ENCODE results near the gene BACE1.
"Not testable (repeated sequence)": the region's sequence is repeated elsewhere in the genome, so short reads cannot be mapped to it uniquely, and the experiment has no call there.

Gene BACE1

GRCh38 chr11:117328375-117329010 lies 12.4 kb upstream of the BACE1 start:
- H3K27ac ChIP-seq (ENCODE audit: low read depth, low read length) = peak overlapping the region; percentile 76
- H3K4me1 ChIP-seq (ENCODE audit: control insufficient read depth, insufficient read depth, low read length, unreplicated experiment) = peaks cover 15% of the 10 kb centered on the region
- H2AFZ ChIP-seq (ENCODE audit: low read length, unreplicated experiment) = peak overlapping the region; percentile 90
- no peaks in the 10 kb centered on the region for H3K36me3 ChIP-seq (ENCODE audit: insufficient read depth, low read length)
- H3K79me2 ChIP-seq (ENCODE audit: control insufficient read depth, insufficient read depth, low read length, unreplicated experiment) = peaks cover 26% of the 10 kb centered on the region
- H3K4me3 ChIP-seq (ENCODE audit: low read depth, low read length) = peak overlapping the region; percentile 91
- no peaks in the 10 kb centered on the region for H3K27me3 ChIP-seq (ENCODE audit: insufficient read depth, low read length)

GRCh38 chr11:117327567-117328374 lies 11.7 kb upstream of the BACE1 start, which contains the start of gene CEP164:
CEP164 (plus strand) TSS chr11:117327854; CDS start chr11:117338587, 10,733 bp downstream.
- Histone ChIP-seq H3K4me3 (ENCODE audit: low read depth, low read length) (peak within 1 kb of the TSS; percentile 91), H3K36me3 (ENCODE audit: insufficient read depth, low read length) (no peaks in the 10 kb centered on the region), H3K27me3 (ENCODE audit: insufficient read depth, low read length) (no peaks in the 10 kb centered on the region), H3K79me2 (ENCODE audit: control insufficient read depth, insufficient read depth, low read length, unreplicated experiment) (peaks cover 26% of the 10 kb centered on the region), H2AFZ (ENCODE audit: low read length, unreplicated experiment) (peak within 1 kb of the TSS; percentile 90), H3K27ac (ENCODE audit: low read depth, low read length) (peak within 1 kb of the TSS; percentile 76), H3K4me1 (ENCODE audit: control insufficient read depth, insufficient read depth, low read length, unreplicated experiment) (peaks cover 15% of the 10 kb centered on the region)

- H3K27me3 ChIP-seq (ENCODE audit: insufficient read depth, low read length); H2AFZ ChIP-seq (ENCODE audit: low read length, unreplicated experiment); H3K36me3 ChIP-seq (ENCODE audit: insufficient read depth, low read length): not testable (repeated sequence)
- peak overlapping the region; percentile 76; the same call in 1 of the 2 replicates for H3K27ac ChIP-seq (ENCODE audit: low read depth, low read length)
- peaks cover 15% of the 10 kb centered on the region for H3K4me1 ChIP-seq (ENCODE audit: control insufficient read depth, insufficient read depth, low read length, unreplicated experiment)
- H3K79me2 ChIP-seq (ENCODE audit: control insufficient read depth, insufficient read depth, low read length, unreplicated experiment) = peaks cover 24% of the 10 kb centered on the region
- H3K4me3 ChIP-seq (ENCODE audit: low read depth, low read length) = peak overlapping the region; percentile 91
Measured at GRCh38 chr11:117327255-117327566, 11.2 kb upstream of the BACE1 start.

- H3K4me1 ChIP-seq (ENCODE audit: control insufficient read depth, insufficient read depth, low read length, unreplicated experiment) = peaks cover 18% of the 10 kb centered on the region
- H3K27me3 ChIP-seq (ENCODE audit: insufficient read depth, low read length) = no peaks in the 10 kb centered on the region
- peak overlapping the region; percentile 52 for H3K27ac ChIP-seq (ENCODE audit: low read depth, low read length)
- peaks cover 12% of the 10 kb centered on the region for H3K79me2 ChIP-seq (ENCODE audit: control insufficient read depth, insufficient read depth, low read length, unreplicated experiment)
- no peaks in the 10 kb centered on the region for H3K36me3 ChIP-seq (ENCODE audit: insufficient read depth, low read length)
- H2AFZ ChIP-seq (ENCODE audit: low read length, unreplicated experiment) = peak overlapping the region; percentile 40
- H3K4me3 ChIP-seq (ENCODE audit: low read depth, low read length) = no peak overlapping the region; the same call in 1 of the 2 replicates
Measured at GRCh38 chr11:117319214-117319840, 3.3 kb upstream of the BACE1 start.

GRCh38 chr11:117318738-117319137 lies 2.7 kb upstream of the BACE1 start:
- H3K27ac ChIP-seq (ENCODE audit: low read depth, low read length) = peak overlapping the region; percentile 52
- H3K4me1 ChIP-seq (ENCODE audit: control insufficient read depth, insufficient read depth, low read length, unreplicated experiment) = peaks cover 18% of the 10 kb centered on the region
- peaks cover 17% of the 10 kb centered on the region for H3K79me2 ChIP-seq (ENCODE audit: control insufficient read depth, insufficient read depth, low read length, unreplicated experiment)
- no peaks in the 10 kb centered on the region for H3K36me3 ChIP-seq (ENCODE audit: insufficient read depth, low read length)
- peak overlapping the region; percentile 40 for H2AFZ ChIP-seq (ENCODE audit: low read length, unreplicated experiment)
- no peak overlapping the region for H3K4me3 ChIP-seq (ENCODE audit: low read depth, low read length)
- no peaks in the 10 kb centered on the region for H3K27me3 ChIP-seq (ENCODE audit: insufficient read depth, low read length)

GRCh38 chr11:117315285-117316196 lies 515 bp downstream of the BACE1 start:
- peaks cover 18% of the 10 kb centered on the region for H3K4me1 ChIP-seq (ENCODE audit: control insufficient read depth, insufficient read depth, low read length, unreplicated experiment)
- H3K79me2 ChIP-seq (ENCODE audit: control insufficient read depth, insufficient read depth, low read length, unreplicated experiment) = peaks cover 23% of the 10 kb centered on the region
- peak overlapping the region; percentile 55 for H2AFZ ChIP-seq (ENCODE audit: low read length, unreplicated experiment)
- H3K27me3 ChIP-seq (ENCODE audit: insufficient read depth, low read length) = no peaks in the 10 kb centered on the region
- peak overlapping the region; percentile 84 for H3K4me3 ChIP-seq (ENCODE audit: low read depth, low read length)
- H3K36me3 ChIP-seq (ENCODE audit: insufficient read depth, low read length) = no peaks in the 10 kb centered on the region
- H3K27ac ChIP-seq (ENCODE audit: low read depth, low read length) = no peak overlapping the region

GRCh38 chr11:117314840-117315239 lies 1.2 kb downstream of the BACE1 start:
- Histone ChIP-seq H3K27me3 (ENCODE audit: insufficient read depth, low read length) (no peaks in the 10 kb centered on the region), H3K4me3 (ENCODE audit: low read depth, low read length) (peak overlapping the region; percentile 84), H2AFZ (ENCODE audit: low read length, unreplicated experiment) (no peak overlapping the region), H3K27ac (ENCODE audit: low read depth, low read length) (no peak overlapping the region), H3K36me3 (ENCODE audit: insufficient read depth, low read length) (no peaks in the 10 kb centered on the region), H3K4me1 (ENCODE audit: control insufficient read depth, insufficient read depth, low read length, unreplicated experiment) (peaks cover 18% of the 10 kb centered on the region), H3K79me2 (ENCODE audit: control insufficient read depth, insufficient read depth, low read length, unreplicated experiment) (peaks cover 23% of the 10 kb centered on the region)

GRCh38 chr11:117313828-117314768 lies 2.0 kb downstream of the BACE1 start:
- Histone ChIP-seq H2AFZ (ENCODE audit: low read length, unreplicated experiment) (no peak overlapping the region), H3K27ac (ENCODE audit: low read depth, low read length) (no peak overlapping the region), H3K27me3 (ENCODE audit: insufficient read depth, low read length) (no peaks in the 10 kb centered on the region), H3K4me3 (ENCODE audit: low read depth, low read length) (peak overlapping the region; percentile 84), H3K79me2 (ENCODE audit: control insufficient read depth, insufficient read depth, low read length, unreplicated experiment) (peaks cover 23% of the 10 kb centered on the region), H3K36me3 (ENCODE audit: insufficient read depth, low read length) (no peaks in the 10 kb centered on the region), H3K4me1 (ENCODE audit: control insufficient read depth, insufficient read depth, low read length, unreplicated experiment) (peaks cover 11% of the 10 kb centered on the region)

GRCh38 chr11:117313091-117313490 lies 3.0 kb downstream of the BACE1 start:
- Histone ChIP-seq H3K36me3 (ENCODE audit: insufficient read depth, low read length) (no peaks in the 10 kb centered on the region), H3K79me2 (ENCODE audit: control insufficient read depth, insufficient read depth, low read length, unreplicated experiment) (peaks cover 23% of the 10 kb centered on the region), H3K27me3 (ENCODE audit: insufficient read depth, low read length) (no peaks in the 10 kb centered on the region), H2AFZ (ENCODE audit: low read length, unreplicated experiment) (no peak overlapping the region), H3K4me3 (ENCODE audit: low read depth, low read length) (no peak overlapping the region), H3K27ac (ENCODE audit: low read depth, low read length) (no peak overlapping the region), H3K4me1 (ENCODE audit: control insufficient read depth, insufficient read depth, low read length, unreplicated experiment) (peaks cover 7% of the 10 kb centered on the region)

Measured in ACC112 (cell line).